HG03460 (cell line): ENCODE results near the gene KCNMA1.

ENCODE experiments used
- ATAC-seq: cut with Tn5 transposase; IDR thresholded peaks from one replicate; pipeline ENCODE4 v1.9.1; 2021; ENCODE audit not compliant: unreplicated experiment

The KCNMA1 gene

GRCh38 chr10:77461636-77462296, 175.8 kb downstream of the KCNMA1 start:
- ATAC-seq, result no peak

- ATAC-seq, result no peak
Observed at GRCh38 chr10:77459905-77460304, 177.7 kb downstream of the KCNMA1 start.

- no peak for ATAC-seq
Observed at GRCh38 chr10:77458986-77459590, 178.5 kb downstream of the KCNMA1 start.

- ATAC-seq, result no peak
Observed at GRCh38 chr10:77457721-77458120, 179.9 kb downstream of the KCNMA1 start.

GRCh38 chr10:77457266-77457665, 180.3 kb downstream of the KCNMA1 start:
- no peak for ATAC-seq

- ATAC-seq, result no peak
Observed at GRCh38 chr10:77456414-77456813, 181.2 kb downstream of the KCNMA1 start.

- no peak for ATAC-seq
Observed at GRCh38 chr10:77455561-77455960, 182.0 kb downstream of the KCNMA1 start.

GRCh38 chr10:77452952-77453564, 184.6 kb downstream of the KCNMA1 start:
- ATAC-seq, result no peak

- ATAC-seq, result no peak
Observed at GRCh38 chr10:77451886-77452285, 185.7 kb downstream of the KCNMA1 start.

- no peak for ATAC-seq
Observed at GRCh38 chr10:77448226-77448625, 189.4 kb downstream of the KCNMA1 start.

GRCh38 chr10:77446700-77447099, 190.9 kb downstream of the KCNMA1 start:
- ATAC-seq, result no peak

- ATAC-seq, result no peak
Observed at GRCh38 chr10:77445547-77445946, 192.1 kb downstream of the KCNMA1 start.

- ATAC-seq, result no peak
Observed at GRCh38 chr10:77444041-77444440, 193.6 kb downstream of the KCNMA1 start.

- ATAC-seq, result no peak
Observed at GRCh38 chr10:77442699-77443189, 194.9 kb downstream of the KCNMA1 start.

GRCh38 chr10:77441353-77442166, 196.0 kb downstream of the KCNMA1 start:
- ATAC-seq, result no peak

- no peak for ATAC-seq
Observed at GRCh38 chr10:77436257-77436975, 201.2 kb downstream of the KCNMA1 start.

- no peak for ATAC-seq
Observed at GRCh38 chr10:77433546-77433945, 204.1 kb downstream of the KCNMA1 start.

- ATAC-seq, result no peak
Observed at GRCh38 chr10:77431980-77432797, 205.4 kb downstream of the KCNMA1 start.

- ATAC-seq, result no peak
Observed at GRCh38 chr10:77431209-77431611, 206.4 kb downstream of the KCNMA1 start.

GRCh38 chr10:77430530-77430929, 207.1 kb downstream of the KCNMA1 start:
- ATAC-seq, result no peak
